H1 (cell line): ENCODE data around the gene MRPS27. TPM values are rescaled to one million over a fixed set of nuclear protein-coding genes. Genes with fewer than 3 reads are reported as not detected.

ENCODE experiments used
- CTCF ChIP-seq, 3 experiments: IDR thresholded peaks; 1 replicate in 2 of 3; 2 replicates in 1 of 3; pipeline versions ENCODE4 v1.5.1 to v1.6.1; 2011; ENCODE audit warnings: low read length in 3 of 3, mild to moderate bottlenecking in 3 of 3, inconsistent platforms in 2 of 3, low read depth in 1 of 3, moderate library complexity in 1 of 3; ENCODE audit not compliant: insufficient read depth in 1 of 3; ENCODE audit errors: control extremely low read depth in 1 of 3
- PHF8 ChIP-seq: fragments of 200-600 bp; sonication (generic); conservative IDR thresholded peaks from 2 replicates; pipeline ENCODE4 v1.7.1; 2012; ENCODE audit warnings: low read depth, mild to moderate bottlenecking, inconsistent platforms, low read length, moderate library complexity
- polyA plus RNA-seq, 7 experiments: library from polyadenylated mRNA; depleted of rRNA in 3 of 7; stranded (reverse) in 5 of 7; unstranded in 2 of 7; fragments of >200 nt in 5 of 7; fragments of 200-250 nt in 2 of 7; gene quantifications; 1 replicate in 5 of 7; 2 replicates in 1 of 7; 4 replicates in 1 of 7; pipeline versions ENCODE4 v1.2.1 to v1.2.3, GENCODE V29; 2011 to 2013; ENCODE audit warnings: missing spikeins in 2 of 7, mixed read lengths in 2 of 7
- total RNA-seq: library from RNA; stranded (reverse); fragmentation: NEBNext Ultra II Directional; extraction: Animal tissue kit (Norgen Biotek cat#: 25700); gene quantifications from 2 replicates; pipeline ENCODE4 v1.2.1, GENCODE V29; 2021

MRPS27 gene
- total and polyA plus RNA-seq, 2 of the 8 experiments (the other 6 are each of a cell fraction or from before 2014, with no cell fraction given), result 93.2 to 102 TPM

GRCh38 chr5:72284559-72285423 lies 35.2 kb downstream of the MRPS27 start (continued):
- TF ChIP-seq PHF8 (no peak), CTCF (IDR thresholded peaks at IDR 0.05; ENCODE audit: control extremely low read depth in 1 of 3, insufficient read depth in 1 of 3, low read depth in 1 of 3, low read length in 3 of 3) (no peak)
